ENCODE data around the gene FRY.
"Not testable (repeated sequence)": the region's sequence is repeated elsewhere in the genome, so short reads cannot be mapped to it uniquely, and the experiment has no call there.

Gene FRY

GRCh38 chr13:32031025-32031814 lies at the start of gene FRY:
Gene FRY, plus strand, starts transcription at chr13:32031774. Its CDS starts 22 bp downstream, at chr13:32031796.
- no peak for DNase-seq

- no peak for DNase-seq
Measured at GRCh38 chr13:31982124-31982523, 49.5 kb upstream of the FRY start.

GRCh38 chr13:31982540-31982939 lies 49.0 kb upstream of the FRY start:
- no peak for DNase-seq

GRCh38 chr13:31983696-31984095 lies 47.9 kb upstream of the FRY start:
- not testable (repeated sequence) for DNase-seq

DNA sequence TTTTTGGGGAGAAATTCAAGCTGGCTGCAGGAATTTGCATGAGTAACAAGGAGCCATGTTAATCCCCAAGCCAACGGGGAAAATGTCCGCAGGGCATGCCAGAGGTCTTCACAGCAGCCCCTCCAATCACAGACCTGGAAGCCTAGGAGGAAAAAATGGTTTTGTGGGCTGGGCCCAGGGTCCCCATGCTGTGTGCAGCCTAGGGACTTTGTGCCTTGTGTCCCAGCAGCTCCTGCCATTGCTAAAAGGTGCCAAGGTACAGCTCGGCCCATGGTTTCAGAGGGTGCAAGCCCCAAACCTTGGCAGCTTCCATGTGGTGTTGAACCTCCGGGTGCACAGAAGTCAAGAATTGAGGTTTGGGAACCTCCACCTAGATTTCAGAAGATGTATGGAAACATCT lies 47.2 kb upstream of the FRY start:
- not testable (repeated sequence) for DNase-seq

DNA sequence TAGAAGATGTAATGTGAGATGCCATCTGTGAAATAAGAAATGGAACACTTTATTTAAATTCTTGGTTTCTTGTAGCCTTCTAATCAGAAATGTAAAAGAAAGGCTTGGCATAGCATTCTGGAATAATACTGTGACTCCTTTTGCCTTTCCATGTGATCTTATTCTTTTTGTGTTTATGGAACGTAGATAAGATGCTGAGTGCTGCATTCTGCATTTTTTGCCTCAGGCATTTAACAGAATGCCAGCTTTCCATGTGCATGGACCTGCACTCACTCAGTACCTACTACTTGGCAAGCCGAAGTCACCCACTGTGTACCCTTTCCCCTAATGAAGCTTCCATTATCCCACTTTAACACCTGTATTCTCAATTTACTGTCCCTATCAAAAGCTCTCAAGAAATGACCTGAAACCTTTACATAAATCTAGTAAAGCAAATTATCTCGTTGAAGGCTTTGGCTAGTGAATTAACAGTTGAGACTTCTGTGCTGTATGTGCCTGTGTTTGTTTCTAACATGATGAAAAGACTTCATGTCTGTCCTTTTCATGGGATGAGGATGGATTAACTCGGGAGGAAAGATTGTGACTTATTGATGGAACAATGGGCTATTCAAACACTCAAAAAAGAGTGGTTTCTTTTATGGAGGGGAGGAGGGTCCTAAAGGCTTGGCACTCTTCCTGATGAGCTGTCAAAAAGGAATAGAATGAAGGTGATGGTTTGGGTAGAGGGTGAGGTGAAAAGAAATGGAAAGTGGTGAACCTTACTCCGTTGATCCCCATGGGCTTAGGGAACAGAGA lies 44.7 kb upstream of the FRY start:
- DNase-seq, result no peak

DNA sequence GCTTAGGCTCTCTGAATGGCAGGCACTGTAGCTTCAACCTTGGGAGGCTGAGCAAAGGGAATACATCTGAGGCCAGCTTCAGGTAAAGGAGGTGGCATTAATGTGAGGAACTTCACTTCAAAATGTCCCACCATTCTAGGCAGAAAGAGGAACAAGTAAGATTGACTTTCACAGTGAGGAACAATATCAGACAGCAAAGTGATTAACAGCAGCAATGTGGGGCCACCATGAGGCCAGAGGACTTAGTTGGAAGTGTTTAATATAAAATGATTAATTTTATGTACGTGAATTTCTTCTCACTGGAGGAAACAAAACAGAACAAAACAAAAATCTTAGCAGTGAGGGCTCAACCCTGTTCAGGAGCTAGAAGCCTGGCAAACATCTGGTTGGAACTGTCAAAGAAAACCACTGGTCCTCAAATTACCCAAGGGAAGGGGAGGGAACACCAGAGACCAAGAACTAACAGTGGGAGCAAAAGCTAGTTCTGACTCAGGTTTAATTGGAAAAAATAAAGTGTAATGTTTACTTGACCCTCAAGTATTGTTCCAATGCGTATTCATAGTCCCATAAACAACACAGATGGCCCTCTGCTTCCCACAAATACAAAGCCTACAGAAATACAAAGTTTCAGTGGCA lies 43.9 kb upstream of the FRY start:
- no peak for DNase-seq

- not testable (repeated sequence) for DNase-seq
Measured at GRCh38 chr13:31994367-31994766, 37.2 kb upstream of the FRY start.

- DNase-seq, result no peak
Measured at GRCh38 chr13:31996601-31997000, 35.0 kb upstream of the FRY start.

DNA sequence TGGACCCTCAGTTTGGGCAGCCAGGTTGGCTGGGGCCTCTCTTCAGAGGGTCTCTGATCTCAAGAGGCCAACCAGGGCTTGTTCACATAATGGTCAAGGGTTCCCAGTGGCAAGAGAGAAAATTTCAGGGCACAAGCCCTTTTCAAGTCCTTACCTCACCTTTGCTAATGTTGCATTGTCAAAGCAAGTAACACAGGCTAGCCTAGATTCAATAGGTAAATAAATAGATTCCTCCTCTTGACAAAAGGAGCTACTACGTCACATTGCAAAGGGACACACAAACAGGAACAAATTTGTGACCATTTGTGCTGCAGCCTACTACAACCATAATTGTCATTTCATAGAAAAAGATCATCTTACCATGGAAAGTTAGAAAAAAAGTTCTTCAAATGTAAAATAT lies 33.9 kb upstream of the FRY start:
- no peak for DNase-seq

- DNase-seq, result no peak
Measured at GRCh38 chr13:31998131-31998530, 33.4 kb upstream of the FRY start.

DNA sequence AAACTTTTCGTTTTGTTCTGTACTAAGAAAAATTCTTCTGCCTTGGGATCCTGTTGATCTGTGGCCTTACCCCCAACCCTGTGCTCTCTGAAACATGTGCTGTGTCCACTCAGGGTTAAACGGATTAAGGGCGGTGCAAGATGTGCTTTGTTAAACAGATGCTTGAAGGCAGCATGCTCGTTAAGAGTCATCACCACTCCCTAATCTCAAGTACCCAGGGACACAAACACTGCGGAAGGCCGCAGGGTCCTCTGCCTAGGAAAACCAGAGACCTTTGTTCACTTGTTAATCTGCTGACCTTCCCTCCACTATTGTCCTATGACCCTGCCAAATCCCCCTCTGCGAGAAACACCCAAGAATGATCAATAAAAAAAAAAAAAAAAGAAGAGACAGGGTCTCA lies 30.8 kb upstream of the FRY start:
- DNase-seq, result not testable (repeated sequence)

GRCh38 chr13:32001154-32001768 lies 30.3 kb upstream of the FRY start:
- no peak for DNase-seq

DNA sequence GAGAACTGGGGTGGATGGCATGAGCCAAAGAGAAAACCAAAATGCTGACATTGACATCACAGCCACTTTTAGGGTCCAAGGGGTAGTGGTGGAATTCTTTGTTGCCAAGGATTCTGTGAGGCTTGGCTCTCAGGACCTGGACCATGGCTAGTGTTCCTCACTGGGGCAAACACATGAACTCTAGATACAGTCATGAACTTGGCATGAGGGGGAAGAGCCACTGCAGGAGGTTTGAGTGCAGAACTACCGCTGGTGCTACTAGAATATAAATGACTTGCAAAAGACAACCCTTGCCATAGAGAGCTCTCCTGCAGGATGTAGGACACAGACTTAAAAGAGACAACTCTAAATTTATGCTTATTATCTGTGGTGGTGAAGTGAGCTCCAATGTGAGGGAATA lies 29.8 kb upstream of the FRY start:
- no peak for DNase-seq

GRCh38 chr13:32002873-32003272 lies 28.7 kb upstream of the FRY start:
- no peak for DNase-seq

- DNase-seq, result no peak
Measured at GRCh38 chr13:32007494-32007893, 24.1 kb upstream of the FRY start.

GRCh38 chr13:32008518-32009175 lies 22.9 kb upstream of the FRY start:
- no peak for DNase-seq

GRCh38 chr13:32009362-32009761 lies 22.2 kb upstream of the FRY start:
- DNase-seq, result no peak

DNA sequence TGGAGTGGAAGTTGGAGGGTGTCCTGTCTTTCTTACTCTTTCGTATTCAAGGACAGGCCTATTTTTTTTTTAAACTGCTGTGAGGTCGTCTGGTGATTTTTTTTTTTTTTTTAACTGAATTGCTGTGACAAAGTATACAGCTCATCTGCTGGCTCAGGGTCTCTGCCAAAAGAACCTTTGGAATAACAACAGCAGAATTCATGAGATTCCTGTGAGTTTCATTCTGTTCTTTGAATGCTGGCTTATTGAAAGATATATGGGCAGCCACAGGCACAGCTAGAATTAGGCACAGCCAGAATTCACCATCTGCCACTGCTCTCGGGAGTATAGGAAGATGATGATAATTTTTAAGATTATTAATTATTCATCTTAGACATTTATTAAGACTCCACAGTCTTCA lies 21.4 kb upstream of the FRY start:
- no peak for DNase-seq

DNA sequence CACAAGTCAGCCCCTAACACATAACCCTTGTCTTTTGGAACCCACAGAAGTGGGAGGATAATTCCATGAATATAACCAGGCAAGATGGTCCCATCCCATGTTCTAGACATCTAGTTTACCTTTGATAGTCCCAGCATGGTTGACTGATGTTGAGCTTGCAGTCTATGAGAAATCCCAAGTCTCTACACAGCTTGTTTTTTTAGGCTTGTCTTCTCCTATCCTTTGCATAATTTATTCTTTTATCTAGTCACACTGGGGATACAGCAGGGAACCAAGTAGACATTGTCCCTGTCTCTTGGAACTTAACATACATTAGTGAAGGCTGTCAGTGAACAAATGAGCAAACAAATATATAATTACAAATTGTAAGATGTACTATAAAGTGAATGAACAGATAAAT lies 19.6 kb upstream of the FRY start:
- no peak for DNase-seq

DNA sequence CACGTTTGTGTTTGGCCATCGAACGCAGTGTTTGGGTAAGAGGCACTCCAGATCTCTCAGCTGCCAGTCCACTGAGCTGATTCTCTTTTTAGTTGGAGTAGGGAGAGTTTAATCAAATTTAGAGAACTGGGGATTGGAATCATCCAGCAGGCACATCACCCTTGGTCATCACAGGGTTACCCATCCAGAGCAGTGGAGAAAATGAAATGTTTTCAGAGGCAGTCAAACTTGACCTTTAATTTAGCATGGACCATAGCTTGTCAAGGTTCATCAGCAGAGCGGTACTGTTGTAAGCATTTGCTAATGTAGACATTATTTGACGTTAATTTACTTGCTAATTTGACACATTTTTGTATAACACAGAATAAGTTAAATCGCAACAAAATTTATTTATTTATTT lies 18.4 kb upstream of the FRY start:
- no peak for DNase-seq

DNA sequence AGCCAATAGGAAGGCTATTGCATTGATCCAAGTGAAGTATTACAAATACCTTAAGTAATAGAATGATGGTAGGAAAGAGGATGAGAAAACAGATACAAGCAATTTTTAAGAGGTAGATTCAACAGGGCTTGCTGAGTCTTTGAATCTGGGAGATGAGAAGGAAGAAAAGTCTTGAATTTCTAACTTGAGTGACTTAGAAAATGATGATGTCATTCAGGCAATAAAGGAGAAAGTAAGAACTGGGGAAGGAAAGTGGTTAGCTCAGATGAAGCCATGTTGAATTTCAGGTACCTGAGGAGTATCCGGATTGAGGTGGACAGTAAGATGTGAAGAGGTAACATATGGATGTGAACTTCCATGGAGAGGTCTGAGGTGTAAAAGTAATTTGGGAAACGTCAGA lies 15.5 kb upstream of the FRY start:
- no peak for DNase-seq

DNA sequence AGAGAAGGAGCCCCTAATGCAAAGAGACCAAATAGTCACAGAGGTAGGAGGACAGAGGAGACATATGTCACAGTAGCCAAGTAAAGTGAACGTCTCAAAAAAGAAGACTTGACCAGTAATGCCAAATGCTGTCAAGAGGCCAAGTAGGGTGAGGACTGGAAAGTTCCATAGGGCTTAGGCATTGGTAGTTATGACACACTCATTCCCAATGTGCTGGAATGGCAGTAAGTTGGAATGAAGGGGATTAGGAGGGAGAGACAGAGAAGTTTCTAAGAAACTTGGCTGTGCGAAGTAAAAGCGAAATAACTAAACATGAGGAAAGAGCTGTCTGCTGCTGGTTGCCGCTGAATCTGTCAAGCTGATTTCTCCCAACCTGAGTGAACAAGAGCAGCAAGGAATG lies 14.9 kb upstream of the FRY start:
- DNase-seq, result no peak
